Muscle of arm (tissue), 14 donors: ENCODE measurements around the gene TXNDC17. TPM values are rescaled to one million over a fixed set of nuclear protein-coding genes. Genes with fewer than 3 reads are reported as not detected.
"Not testable (repeated sequence)": the region's sequence is repeated elsewhere in the genome, so short reads cannot be mapped to it uniquely, and the experiment has no call there.

Source experiments
- DNase-seq: peaks from one replicate; pipeline ENCODE4 v3.0.0-alpha.2; 2013
- long read RNA-seq, 11 donors: transcript quantifications; one replicate each; lab custom pipeline, GENCODE V29; 2026
- polyA plus RNA-seq, 12 donors: library from polyadenylated mRNA; unstranded; fragments of 120-200 nt; gene quantifications; one replicate each; pipeline ENCODE4 v1.2.1, GENCODE V29; 2013; ENCODE audit not compliant: insufficient read length in 12 of 12

Gene TXNDC17
- 10 to 100 TPM in 11 of 12 donors, not detected in 1; 40.2 to 72.6 (median 51.5) TPM for polyA plus RNA-seq
- long read RNA-seq, donor 1, transcript TXNDC17-202 (4 exons, 459 nt): minor isoform, 14 of 127 reads
- long read RNA-seq, donor 1, transcript TXNDC17-201 (4 exons, 2,219 nt): major isoform, 97 of 127 reads
- long read RNA-seq, donor 1, transcript TXNDC17-209 (4 exons, 391 nt): minor isoform, 9 of 127 reads
- long read RNA-seq, donor 1, partial matches to known transcripts: 0 of 127 reads
- long read RNA-seq, donor 1, other reads (novel, unspliced or antisense): 0 of 127 reads
- long read RNA-seq, donor 2, transcript TXNDC17-203 (3 exons, 420 nt): minor isoform, 7 of 84 reads
- long read RNA-seq, donor 2, transcript TXNDC17-201 (4 exons, 2,219 nt): major isoform, 68 of 84 reads
- long read RNA-seq, donor 2, partial matches to known transcripts: 0 of 84 reads
- long read RNA-seq, donor 2, other reads (novel, unspliced or antisense): 0 of 84 reads
- long read RNA-seq, donor 3, transcript TXNDC17-201 (4 exons, 2,219 nt): major isoform, 18 of 21 reads
- long read RNA-seq, donor 3, partial matches to known transcripts: 0 of 21 reads
- long read RNA-seq, donor 3, other reads (novel, unspliced or antisense): 0 of 21 reads
- long read RNA-seq, donor 4, transcript TXNDC17-201 (4 exons, 2,219 nt): major isoform, 19 of 20 reads
- long read RNA-seq, donor 4, partial matches to known transcripts: 0 of 20 reads
- long read RNA-seq, donor 4, other reads (novel, unspliced or antisense): 0 of 20 reads
- long read RNA-seq, donor 5, transcript TXNDC17-201 (4 exons, 2,219 nt): major isoform, 64 of 81 reads
- long read RNA-seq, donor 5, transcript TXNDC17-203 (3 exons, 420 nt): minor isoform, 5 of 81 reads
- long read RNA-seq, donor 5, transcript TXNDC17-202 (4 exons, 459 nt): minor isoform, 9 of 81 reads
- long read RNA-seq, donor 5, partial matches to known transcripts: 0 of 81 reads
- long read RNA-seq, donor 5, other reads (novel, unspliced or antisense): 0 of 81 reads
- long read RNA-seq, donor 6, transcript TXNDC17-201 (4 exons, 2,219 nt): major isoform, 31 of 38 reads
- long read RNA-seq, donor 6, partial matches to known transcripts: 0 of 38 reads
- long read RNA-seq, donor 6, other reads (novel, unspliced or antisense): 0 of 38 reads
- long read RNA-seq, donor 7, transcript TXNDC17-201 (4 exons, 2,219 nt): major isoform, 25 of 32 reads
- long read RNA-seq, donor 7, partial matches to known transcripts: 0 of 32 reads
- long read RNA-seq, donor 7, other reads (novel, unspliced or antisense): 0 of 32 reads
- long read RNA-seq, donor 8, transcript TXNDC17-203 (3 exons, 420 nt): minor isoform, 5 of 48 reads
- long read RNA-seq, donor 8, transcript TXNDC17-201 (4 exons, 2,219 nt): major isoform, 36 of 48 reads
- long read RNA-seq, donor 8, partial matches to known transcripts: 0 of 48 reads
- long read RNA-seq, donor 8, other reads (novel, unspliced or antisense): 0 of 48 reads
- long read RNA-seq, donor 9, transcript TXNDC17-201 (4 exons, 2,219 nt): major isoform, 27 of 34 reads
- long read RNA-seq, donor 9, partial matches to known transcripts: 0 of 34 reads
- long read RNA-seq, donor 9, other reads (novel, unspliced or antisense): 0 of 34 reads
- long read RNA-seq, donor 10, transcript TXNDC17-201 (4 exons, 2,219 nt): major isoform, 39 of 60 reads
- long read RNA-seq, donor 10, transcript TXNDC17-202 (4 exons, 459 nt): minor isoform, 5 of 60 reads
- long read RNA-seq, donor 10, partial matches to known transcripts: 0 of 60 reads
- long read RNA-seq, donor 10, other reads (novel, unspliced or antisense): 11 of 60 reads
- long read RNA-seq, donor 11, transcript TXNDC17-201 (4 exons, 2,219 nt): major isoform, 58 of 81 reads
- long read RNA-seq, donor 11, transcript TXNDC17-202 (4 exons, 459 nt): minor isoform, 11 of 81 reads
- long read RNA-seq, donor 11, transcript TXNDC17-206 (1 exons, 2,100 nt): minor isoform, 5 of 81 reads
- long read RNA-seq, donor 11, partial matches to known transcripts: 0 of 81 reads
- long read RNA-seq, donor 11, other reads (novel, unspliced or antisense): 0 of 81 reads

DNA sequence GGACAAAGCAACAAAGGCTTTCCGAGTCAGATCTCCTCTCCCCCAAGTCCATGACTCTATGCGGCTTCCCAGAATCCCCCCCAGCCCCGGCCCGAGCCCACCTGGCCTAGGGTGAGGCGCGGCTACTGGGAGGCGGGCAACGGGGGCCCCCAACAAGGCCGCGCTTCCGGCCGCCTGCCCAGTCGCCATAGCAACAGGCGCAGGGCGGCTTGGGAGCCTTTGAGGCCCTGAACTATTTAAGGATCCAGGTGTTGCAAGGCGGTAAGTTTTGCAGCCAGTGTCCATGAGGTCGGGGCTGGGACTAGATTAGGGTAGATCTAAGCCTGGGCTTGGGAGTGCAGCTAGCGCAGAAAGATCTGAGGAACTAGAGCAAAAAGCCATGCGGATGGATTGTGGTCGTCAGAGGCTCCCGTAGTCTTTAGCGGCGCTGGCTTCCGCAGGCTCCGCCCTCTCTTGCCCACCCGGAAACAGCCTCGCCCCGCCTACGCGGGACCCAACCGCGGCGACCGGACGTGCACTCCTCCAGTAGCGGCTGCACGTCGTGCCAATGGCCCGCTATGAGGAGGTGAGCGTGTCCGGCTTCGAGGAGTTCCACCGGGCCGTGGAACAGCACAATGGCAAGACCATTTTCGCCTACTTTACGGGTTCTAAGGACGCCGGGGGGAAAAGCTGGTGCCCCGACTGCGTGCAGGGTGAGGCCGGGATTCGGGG is at the start of gene TXNDC17, which contains the start of gene KIAA0753:
TXNDC17 (plus strand) TSS at position 525 of the 711 bp plus-strand sequence; CDS start at position 548, 23 bp downstream.
KIAA0753 (minus strand) TSS at position 176 of the 711 bp plus-strand sequence. CDS start 5,608 bp downstream, outside the sequence.
- peak; percentile 94 for DNase-seq

DNA sequence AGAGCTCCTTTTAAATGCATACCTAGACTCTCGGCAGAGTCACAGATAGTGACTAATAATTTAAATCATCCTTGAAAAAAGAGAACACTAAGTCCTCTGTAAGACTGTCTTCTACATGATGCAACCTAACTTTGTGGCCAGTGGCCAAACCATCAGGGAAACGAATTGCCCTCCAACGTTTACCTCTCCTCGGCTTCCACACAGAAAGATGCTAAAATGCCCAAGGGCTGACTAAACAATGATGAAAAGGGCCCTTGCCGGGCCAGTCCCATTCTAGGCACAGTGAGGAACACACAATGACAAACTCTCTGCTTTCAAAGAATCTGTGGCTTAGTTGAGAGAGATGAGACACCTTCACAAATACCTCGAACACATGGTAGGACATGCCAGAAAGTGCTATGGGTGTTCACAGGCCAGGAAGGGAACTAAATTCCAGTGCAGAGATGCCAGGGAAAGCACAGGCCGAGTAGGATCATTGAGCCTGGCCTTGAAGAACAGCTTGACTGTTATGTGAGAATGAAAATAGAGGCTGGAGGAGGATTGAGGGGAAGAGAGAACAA is 49.2 kb upstream of the TXNDC17 start:
- DNase-seq: no peak

DNA sequence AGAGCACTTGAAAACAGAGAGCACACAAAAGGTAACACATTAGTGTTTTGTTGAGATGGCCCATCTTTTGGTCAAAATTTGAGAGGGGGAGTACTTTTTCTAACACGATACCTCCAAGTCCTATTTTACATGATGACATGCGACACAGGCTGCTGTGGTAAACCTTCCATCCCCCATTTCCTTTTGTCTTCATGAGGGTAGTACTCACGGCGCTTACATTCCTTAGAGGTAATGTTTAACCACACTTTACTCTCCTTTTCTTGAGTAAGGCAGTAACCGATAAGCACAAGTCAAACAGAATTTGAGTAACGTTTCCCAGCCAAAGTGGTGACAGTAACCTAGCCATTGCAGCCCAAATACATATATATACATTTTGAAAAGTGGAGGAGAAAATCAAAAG is 48.7 kb upstream of the TXNDC17 start:
- no peak for DNase-seq

DNA sequence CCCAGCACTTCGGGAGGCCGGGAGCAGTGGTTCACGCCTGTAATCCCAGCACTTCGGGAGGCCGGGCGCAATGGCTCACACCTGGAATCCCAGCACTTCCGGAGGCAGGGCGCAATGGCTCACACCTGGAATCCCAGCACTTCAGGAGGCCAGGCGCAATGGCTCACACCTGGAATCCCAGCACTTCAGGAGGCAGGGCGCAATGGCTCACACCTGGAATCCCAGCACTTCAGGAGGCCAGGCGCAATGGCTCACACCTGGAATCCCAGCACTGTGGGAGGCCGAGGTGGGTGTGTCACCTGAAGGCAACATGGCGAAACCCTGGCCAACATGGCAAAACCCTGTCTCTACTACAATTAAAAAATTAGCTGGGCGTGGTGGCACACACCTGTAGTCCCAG is 47.5 kb upstream of the TXNDC17 start:
- not testable (repeated sequence) for DNase-seq

DNA sequence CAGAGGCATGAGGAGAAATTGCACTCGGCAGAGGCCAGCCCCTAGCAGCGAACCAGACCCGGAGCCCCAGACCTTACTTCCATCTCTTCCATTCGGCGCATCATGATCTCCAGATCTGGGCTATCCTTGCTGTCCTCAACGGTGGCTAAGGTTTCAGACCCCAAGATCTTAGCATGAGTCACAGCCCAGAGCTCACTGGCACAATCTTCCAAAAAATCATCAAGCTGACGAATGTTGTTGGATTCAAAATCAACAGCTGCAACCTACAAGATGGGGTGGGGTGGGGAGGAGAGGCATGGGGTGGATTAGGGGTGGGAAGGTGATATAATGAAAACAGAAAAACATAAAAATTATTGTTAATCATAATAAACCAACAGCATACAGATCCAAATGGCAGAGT is 44.8 kb upstream of the TXNDC17 start:
- no peak for DNase-seq

DNA sequence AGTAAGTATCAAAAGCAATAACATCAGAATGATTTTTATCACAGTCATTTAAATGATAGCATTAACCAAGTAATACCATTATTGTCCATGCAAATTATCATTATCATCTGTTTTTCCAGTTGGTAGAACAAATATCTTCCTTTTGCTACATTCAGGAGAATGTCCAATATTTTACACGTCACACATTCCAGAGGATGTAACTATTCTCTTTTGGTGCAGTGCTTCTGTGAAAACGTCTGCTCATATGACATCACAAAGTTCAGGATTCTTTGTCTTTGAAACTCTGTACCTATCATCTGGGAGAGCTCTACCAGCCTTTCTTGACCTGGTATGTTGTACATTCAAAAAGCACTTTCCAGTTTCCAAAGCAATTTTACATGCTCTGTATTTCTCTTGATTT is 44.3 kb upstream of the TXNDC17 start:
- DNase-seq: no peak

DNA sequence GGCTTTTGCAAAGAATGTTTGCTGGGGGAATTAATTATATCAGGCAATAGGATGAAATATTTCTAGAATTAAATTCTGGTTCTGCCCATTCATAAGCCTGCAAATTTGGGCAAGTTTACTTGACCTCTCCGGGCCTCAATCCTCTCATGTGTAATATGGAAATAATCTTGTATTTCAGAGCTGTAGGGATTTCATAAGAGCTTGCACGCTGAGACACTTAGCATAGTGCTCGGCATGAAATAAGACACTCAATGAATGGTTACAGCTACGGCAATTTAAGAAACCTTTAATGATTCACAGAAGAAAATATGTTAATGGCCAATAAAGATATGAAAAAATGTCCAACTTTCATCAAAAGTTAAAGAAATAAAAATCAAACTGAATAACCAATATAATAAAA is 43.9 kb upstream of the TXNDC17 start:
- DNase-seq: no peak

DNA sequence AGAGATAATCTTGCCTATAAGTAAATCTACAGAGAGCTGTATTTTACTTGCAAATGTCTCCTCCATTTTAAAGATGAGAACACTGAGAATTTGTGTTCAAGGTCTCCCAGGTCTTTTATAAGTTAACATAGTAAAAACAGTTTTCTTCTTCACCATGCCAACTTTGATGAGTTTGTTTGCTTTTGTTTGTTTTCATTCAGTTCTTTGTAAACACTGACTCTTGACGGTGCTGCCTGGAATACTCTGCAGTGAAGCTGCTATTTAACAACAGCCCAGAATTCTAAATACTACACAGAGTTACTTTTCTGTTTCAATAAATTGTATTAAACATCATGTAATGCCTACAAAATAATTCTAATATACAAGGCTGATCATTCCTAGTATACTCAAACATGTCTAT is 43.1 kb upstream of the TXNDC17 start:
- no peak for DNase-seq

DNA sequence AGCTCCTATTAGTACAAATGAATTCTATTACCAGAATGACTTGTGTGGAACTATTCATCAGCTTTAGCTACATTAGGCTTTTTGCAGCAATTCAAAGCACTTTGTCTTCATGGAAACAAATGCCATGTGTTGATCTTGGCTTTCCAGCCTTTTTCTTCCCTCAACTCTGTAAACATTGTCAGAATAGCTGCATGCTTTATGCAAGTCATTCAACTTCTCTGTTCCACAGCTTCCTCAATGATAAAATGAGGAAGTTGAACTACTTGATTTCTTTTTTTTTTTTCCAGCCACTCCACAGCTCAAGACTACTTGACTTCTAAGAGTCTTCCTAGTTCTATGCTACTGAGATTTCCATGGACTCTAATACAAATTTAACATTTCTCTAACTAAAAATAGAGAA is 41.5 kb upstream of the TXNDC17 start:
- DNase-seq: no peak

DNA sequence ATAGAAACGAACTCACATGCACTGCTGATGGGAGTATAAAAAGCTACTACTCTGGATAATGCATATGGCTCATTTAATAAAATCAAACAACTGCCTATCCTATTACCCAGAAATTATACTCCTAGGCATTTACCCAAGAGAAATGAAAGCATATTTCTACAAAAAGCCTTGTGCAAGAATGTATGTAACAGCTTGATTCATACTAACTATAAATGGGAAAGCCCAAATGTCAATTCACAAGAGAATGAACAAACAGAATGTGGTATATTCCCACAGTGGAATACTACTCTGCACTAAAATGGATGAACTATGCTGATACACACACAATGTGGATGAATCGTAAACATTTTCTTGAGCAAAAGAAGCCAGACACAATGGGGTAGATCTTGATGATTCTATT is 38.7 kb upstream of the TXNDC17 start:
- no peak for DNase-seq

DNA sequence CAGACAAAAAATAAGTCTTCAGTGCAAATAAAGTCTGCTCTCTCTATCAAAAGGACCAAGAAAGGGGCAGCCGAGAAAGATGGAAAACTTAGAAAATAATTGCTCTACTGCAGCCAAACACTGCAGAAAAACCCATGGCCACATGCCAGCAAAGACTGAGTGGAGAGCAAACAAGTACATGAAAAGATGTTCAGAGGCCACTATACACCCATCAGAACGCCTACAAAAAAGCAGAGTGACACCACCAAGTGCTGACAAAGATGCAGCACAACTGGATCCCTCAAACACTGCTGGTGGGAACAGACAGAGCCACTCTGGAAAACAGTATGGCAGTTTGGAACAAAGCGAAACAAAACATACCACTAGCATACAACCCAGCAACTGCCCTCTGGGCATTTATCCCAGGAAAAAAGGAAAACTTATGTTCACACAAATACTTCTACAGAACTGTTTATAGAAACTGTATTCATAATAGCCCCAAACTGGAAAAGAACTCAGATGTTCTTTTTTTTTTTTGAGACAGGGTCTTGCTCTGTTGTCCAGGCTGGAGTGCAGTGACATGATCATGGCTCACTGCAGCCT is 37.0 kb upstream of the TXNDC17 start:
- peak; percentile 61 for DNase-seq

DNA sequence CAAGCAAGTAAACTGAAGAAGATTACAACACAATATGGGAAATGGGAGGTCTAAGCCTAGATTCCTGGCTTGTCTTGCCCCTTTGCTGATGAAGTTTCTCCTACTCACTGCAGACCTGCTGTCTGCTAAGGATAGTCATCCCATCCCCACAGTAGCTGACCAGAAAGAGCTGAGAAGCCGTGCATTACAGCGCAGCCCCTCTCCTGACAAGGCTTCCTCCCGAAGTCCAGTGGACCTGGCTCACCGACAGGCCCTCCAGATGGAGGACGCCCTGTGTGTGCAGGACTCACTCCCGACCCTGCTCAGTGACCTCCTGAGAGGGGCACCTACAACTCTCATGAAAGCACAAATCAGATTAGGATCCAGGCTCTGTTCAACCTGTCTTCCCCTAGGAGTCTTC is 35.7 kb upstream of the TXNDC17 start:
- no peak for DNase-seq

DNA sequence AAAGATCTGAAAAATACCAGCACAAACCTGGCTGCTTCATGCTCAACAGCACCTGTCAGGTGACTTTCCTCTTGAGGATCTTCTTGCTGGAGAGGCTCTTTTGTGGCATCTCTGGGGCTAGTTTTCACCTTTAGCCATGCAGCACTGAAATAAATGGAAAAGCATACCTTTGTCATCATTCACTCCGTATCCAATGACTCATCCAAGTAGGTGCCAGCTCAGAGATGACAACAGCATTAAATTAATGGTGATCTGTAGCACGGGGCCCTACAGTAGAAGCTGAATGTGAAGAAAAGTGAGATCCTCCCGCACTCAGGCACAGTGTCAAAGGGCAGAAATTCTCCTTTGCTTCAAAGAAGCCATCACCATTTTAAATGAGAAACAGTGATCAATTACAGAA is 32.5 kb upstream of the TXNDC17 start:
- DNase-seq: no peak

DNA sequence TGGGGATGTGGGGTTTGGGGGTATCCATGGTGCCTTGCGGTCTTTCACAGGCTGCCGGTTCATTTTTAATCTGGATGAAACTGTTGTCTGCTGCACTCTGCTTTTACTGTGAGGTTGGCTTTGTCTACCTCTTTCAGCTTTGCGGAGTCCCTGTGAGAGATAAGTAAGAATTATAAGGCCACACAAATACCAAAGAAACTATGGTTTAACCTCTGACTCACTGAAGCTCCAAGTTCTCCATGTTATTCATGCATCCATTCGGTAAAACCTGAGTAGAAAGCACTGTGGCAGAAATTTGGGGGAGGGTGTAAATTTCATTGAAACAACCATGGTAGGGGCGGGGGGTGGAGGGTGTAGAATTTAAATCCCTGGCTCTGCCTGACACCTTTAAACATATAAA is 30.8 kb upstream of the TXNDC17 start:
- no peak for DNase-seq

DNA sequence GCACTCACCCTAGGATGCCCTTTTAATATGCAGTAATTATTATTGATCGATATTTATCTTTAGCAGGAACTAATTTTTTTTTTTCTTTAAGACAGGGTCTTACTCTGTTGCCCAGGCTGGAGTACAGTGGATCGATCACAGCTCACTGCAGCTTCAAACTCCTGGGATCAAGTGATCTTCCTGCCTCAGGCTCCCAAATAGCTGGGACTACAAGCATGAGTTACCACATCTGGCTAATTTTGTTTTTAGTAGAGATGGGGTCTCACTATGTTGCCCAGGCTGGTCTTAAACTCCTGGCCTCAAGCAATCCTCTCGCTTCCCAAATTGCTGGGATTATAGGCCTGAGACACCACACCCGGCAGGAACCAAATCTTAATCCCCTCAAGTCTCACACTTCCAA is 29.6 kb upstream of the TXNDC17 start:
- DNase-seq: no peak

DNA sequence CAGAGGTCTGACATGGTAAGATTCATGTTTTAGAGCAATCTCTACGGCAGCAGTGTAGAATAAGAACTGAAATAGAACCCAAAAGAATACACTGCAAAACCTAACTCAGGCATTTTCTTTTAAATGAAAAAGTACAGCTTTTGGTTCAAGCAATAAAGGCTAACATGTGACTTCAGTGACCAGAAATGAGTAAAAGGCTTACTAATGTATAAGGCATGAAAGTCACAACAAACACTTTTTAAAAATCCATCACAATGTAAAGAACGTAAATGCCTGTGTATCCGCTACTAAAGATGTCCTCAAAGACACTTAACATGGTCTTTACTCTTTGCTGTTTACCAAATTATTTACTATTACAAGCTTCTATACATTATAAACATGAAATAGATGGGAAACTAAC is 16.9 kb upstream of the TXNDC17 start:
- DNase-seq: no peak

DNA sequence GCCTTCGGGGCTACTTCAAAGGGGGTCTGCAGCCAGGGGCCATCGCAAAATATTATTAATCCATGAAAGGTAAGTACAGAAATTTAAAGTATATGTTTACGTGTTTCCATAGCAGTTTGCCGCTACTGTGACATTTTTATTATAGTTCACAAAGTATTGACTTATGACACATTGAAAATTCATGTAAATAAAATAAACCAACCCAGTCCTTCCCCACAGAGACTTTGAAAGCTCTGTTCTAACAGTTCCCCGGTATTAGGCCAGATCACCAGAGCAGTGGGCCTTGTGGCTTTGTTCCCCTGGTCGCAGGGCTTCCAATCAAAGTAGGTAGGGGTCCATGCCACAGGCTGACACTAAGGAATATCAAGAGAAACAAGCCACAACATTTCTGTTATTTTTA is 14.2 kb upstream of the TXNDC17 start:
- no peak for DNase-seq

DNA sequence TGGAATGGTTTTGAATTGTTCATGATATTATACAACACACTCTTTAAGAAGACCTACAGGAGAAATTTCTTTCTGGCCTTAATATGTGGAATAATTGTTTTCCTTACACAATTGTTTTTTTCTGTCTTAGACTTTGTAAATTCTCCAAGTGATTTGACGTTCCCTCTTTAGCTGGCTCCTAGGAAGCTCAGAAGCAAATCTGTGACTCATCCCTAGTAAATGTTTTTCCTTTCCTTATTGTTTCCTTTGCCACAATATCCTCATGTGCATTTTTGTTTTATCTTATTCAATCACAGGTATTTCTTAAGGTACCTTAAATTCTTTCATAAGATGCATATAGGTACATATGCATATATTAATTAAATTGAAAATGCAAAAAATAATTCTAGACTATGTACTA is 13.8 kb upstream of the TXNDC17 start:
- DNase-seq: no peak

DNA sequence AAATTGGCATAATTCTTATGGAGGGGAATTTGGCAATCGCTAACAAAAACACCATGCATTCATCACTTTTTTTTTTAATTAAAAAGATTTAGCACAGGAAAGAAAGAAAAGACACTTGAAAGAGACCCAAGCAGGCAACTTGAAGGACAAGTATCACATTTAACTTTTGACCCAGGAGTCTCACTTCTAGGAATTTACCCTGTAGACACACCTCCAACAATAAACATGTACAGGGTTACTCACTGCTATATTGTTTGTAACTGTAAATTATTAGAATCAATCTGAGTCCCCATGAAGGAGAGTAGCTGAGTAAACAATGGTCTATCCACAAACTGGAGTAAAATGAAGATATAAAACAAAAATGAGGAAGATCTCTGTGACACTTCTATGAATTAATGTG is 10.5 kb upstream of the TXNDC17 start:
- no peak for DNase-seq
